Raji (cell line): ENCODE measurements around the gene ARSG.

ENCODE experiments used
- POLR2A ChIP-seq: IDR thresholded peaks from 2 replicates; pipeline ENCODE4 v1.6.1; 2011; ENCODE audit warnings: low read depth, low read length, control low read depth; ENCODE audit not compliant: insufficient read depth

ARSG gene

GRCh38 chr17:68290955-68291835, at the start of gene ARSG, which contains the start of gene SLC16A6:
Gene ARSG (plus strand): TSS chr17:68291495. CDS start chr17:68307494, 15,999 bp downstream.
Gene SLC16A6 (minus strand): TSS chr17:68291127. CDS start chr17:68278320, 12,807 bp downstream.
- no peak; the same call in 1 of the 2 replicates for TF ChIP-seq POLR2A

GRCh38 chr17:68246271-68247028, 44.8 kb upstream of the ARSG start:
- TF ChIP-seq POLR2A = peak; percentile 35; the same call in 1 of the 2 replicates

- peak; percentile 95 for TF ChIP-seq POLR2A
Measured at GRCh38 chr17:68247445-68248198, 43.7 kb upstream of the ARSG start, which contains the start of gene AMZ2. Gene AMZ2 (plus strand): TSS chr17:68248043. CDS start chr17:68250188, 2,145 bp downstream.

GRCh38 chr17:68248199-68248825, 43.0 kb upstream of the ARSG start:
- TF ChIP-seq POLR2A = no peak

GRCh38 chr17:68248891-68249290, 42.4 kb upstream of the ARSG start:
- no peak for TF ChIP-seq POLR2A

- TF ChIP-seq POLR2A = no peak
Measured at GRCh38 chr17:68249354-68249765, 41.9 kb upstream of the ARSG start.

- TF ChIP-seq POLR2A = no peak
Measured at GRCh38 chr17:68255151-68255550, 36.1 kb upstream of the ARSG start.

- TF ChIP-seq POLR2A = no peak
Measured at GRCh38 chr17:68255731-68256538, 35.4 kb upstream of the ARSG start.

GRCh38 chr17:68257934-68258333, 33.4 kb upstream of the ARSG start:
- TF ChIP-seq POLR2A = no peak

- peak; percentile 33; the same call in 1 of the 2 replicates for TF ChIP-seq POLR2A
Measured at GRCh38 chr17:68258890-68259647, 32.2 kb upstream of the ARSG start.

- no peak for TF ChIP-seq POLR2A
Measured at GRCh38 chr17:68260051-68260762, 31.1 kb upstream of the ARSG start.

GRCh38 chr17:68273722-68274121, 17.6 kb upstream of the ARSG start:
- TF ChIP-seq POLR2A = no peak
